ENCODE results near the gene ICAM5.

DNA sequence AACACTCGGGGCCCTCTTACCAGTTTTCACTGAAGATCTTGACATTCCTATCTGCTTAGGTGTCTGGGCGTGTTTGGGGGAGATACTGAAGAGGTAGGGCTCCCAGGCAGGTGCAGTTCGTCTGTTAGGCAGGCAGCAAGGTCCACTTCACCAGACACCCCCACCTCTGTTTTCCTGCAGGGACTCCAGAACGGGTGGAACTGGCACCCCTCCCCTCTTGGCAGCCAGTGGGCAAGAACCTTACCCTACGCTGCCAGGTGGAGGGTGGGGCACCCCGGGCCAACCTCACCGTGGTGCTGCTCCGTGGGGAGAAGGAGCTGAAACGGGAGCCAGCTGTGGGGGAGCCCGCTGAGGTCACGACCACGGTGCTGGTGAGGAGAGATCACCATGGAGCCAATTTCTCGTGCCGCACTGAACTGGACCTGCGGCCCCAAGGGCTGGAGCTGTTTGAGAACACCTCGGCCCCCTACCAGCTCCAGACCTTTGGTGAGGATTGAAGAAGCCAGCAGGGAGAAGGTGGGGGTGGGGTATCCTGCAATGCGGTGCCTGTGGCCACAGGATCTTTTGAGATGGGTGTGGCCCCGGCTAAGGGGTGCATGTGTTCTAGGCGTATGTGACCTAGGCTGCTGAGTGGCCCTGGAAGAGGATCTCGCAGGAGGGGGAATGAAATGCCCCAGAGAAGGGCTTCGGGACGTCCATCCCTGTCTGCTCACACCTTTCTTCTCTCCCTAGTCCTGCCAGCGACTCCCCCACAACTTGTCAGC is 6.3 kb upstream of the ICAM5 start:
- TF ChIP-seq, protein P1, sequence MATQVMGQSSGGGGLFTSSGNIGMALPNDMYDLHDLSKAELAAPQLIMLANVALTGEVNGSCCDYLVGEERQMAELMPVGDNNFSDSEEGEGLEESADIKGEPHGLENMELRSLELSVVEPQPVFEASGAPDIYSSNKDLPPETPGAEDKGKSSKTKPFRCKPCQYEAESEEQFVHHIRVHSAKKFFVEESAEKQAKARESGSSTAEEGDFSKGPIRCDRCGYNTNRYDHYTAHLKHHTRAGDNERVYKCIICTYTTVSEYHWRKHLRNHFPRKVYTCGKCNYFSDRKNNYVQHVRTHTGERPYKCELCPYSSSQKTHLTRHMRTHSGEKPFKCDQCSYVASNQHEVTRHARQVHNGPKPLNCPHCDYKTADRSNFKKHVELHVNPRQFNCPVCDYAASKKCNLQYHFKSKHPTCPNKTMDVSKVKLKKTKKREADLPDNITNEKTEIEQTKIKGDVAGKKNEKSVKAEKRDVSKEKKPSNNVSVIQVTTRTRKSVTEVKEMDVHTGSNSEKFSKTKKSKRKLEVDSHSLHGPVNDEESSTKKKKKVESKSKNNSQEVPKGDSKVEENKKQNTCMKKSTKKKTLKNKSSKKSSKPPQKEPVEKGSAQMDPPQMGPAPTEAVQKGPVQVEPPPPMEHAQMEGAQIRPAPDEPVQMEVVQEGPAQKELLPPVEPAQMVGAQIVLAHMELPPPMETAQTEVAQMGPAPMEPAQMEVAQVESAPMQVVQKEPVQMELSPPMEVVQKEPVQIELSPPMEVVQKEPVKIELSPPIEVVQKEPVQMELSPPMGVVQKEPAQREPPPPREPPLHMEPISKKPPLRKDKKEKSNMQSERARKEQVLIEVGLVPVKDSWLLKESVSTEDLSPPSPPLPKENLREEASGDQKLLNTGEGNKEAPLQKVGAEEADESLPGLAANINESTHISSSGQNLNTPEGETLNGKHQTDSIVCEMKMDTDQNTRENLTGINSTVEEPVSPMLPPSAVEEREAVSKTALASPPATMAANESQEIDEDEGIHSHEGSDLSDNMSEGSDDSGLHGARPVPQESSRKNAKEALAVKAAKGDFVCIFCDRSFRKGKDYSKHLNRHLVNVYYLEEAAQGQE (IDR thresholded peaks at IDR 0.05; ENCODE audit: low read depth), result no peak
- TF ChIP-seq YY1 (IDR thresholded peaks at IDR 0.05; ENCODE audit: low read depth) (no peak), ZBTB7A (IDR thresholded peaks at IDR 0.05; ENCODE audit: low read depth) (no peak), TAF1 (IDR thresholded peaks at IDR 0.05; ENCODE audit: low read depth) (no peak), CREB1 (IDR thresholded peaks at IDR 0.05; ENCODE audit: low read depth) (no peak), CEBPB (IDR thresholded peaks at IDR 0.05) (no peak), EP300 (IDR thresholded peaks at IDR 0.05; ENCODE audit: borderline replicate concordance) (no peak), RAD21 (IDR thresholded peaks at IDR 0.05; ENCODE audit: low read depth) (no peak), TEAD4 (IDR thresholded peaks at IDR 0.05) (no peak)
- TF ChIP-seq, protein P2, sequence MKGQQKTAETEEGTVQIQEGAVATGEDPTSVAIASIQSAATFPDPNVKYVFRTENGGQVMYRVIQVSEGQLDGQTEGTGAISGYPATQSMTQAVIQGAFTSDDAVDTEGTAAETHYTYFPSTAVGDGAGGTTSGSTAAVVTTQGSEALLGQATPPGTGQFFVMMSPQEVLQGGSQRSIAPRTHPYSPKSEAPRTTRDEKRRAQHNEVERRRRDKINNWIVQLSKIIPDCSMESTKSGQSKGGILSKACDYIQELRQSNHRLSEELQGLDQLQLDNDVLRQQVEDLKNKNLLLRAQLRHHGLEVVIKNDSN (IDR thresholded peaks at IDR 0.05), result no peak
- TF ChIP-seq, protein P3, sequence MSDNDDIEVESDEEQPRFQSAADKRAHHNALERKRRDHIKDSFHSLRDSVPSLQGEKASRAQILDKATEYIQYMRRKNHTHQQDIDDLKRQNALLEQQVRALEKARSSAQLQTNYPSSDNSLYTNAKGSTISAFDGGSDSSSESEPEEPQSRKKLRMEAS (IDR thresholded peaks at IDR 0.05), result no peak

Data from Ishikawa (cell line).